ENCODE results near the gene MAN1C1.

Gene MAN1C1

DNA sequence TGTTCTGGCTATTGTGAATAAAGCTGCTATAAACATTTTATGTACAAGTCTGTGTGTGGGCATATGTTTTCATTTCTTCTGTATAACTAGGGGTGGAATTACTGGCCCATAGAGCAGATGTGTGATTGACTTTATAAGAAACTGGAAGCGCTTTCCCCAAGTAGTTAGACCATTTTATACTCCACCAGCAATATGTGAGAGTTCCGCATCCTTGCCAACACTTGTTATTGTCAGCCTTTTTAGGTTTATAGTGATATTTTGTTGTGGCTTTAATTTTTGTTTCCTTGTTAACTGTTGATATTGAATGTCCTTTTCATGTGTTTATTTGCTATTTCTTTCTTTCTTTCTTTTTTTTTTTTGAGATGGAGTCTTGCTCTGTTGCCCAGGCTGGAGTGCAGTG lies 9.4 kb downstream of the MAN1C1 start:
- no peak overlapping the region for H3K4me2 ChIP-seq (ENCODE audit: low read depth, low read length, poor library complexity, severe bottlenecking)
- TF ChIP-seq EZH2phosphoT487 (conservative IDR thresholded peaks at IDR 0.05; ENCODE audit: low read length): no peak
- TF ChIP-seq, protein P1, sequence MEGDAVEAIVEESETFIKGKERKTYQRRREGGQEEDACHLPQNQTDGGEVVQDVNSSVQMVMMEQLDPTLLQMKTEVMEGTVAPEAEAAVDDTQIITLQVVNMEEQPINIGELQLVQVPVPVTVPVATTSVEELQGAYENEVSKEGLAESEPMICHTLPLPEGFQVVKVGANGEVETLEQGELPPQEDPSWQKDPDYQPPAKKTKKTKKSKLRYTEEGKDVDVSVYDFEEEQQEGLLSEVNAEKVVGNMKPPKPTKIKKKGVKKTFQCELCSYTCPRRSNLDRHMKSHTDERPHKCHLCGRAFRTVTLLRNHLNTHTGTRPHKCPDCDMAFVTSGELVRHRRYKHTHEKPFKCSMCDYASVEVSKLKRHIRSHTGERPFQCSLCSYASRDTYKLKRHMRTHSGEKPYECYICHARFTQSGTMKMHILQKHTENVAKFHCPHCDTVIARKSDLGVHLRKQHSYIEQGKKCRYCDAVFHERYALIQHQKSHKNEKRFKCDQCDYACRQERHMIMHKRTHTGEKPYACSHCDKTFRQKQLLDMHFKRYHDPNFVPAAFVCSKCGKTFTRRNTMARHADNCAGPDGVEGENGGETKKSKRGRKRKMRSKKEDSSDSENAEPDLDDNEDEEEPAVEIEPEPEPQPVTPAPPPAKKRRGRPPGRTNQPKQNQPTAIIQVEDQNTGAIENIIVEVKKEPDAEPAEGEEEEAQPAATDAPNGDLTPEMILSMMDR (IDR thresholded peaks at IDR 0.05; ENCODE audit: insufficient read depth, low read length, poor library complexity, severe bottlenecking): no peak
- H3K9ac ChIP-seq (ENCODE audit: low read length): no peak overlapping the region
- H3K27ac ChIP-seq (ENCODE audit: low read depth, low read length): no peak overlapping the region
- H3K4me3 ChIP-seq (ENCODE audit: insufficient read depth, low read length, poor library complexity, severe bottlenecking): no peak overlapping the region
- 0 out of 2 replicates have a peak, but pooled peaks cover 3% of the 10 kb centered on the region for H3K27me3 ChIP-seq (ENCODE audit: low read length)
- H3K9me3 ChIP-seq (ENCODE audit: insufficient read depth, low read length): no peaks in the 10 kb centered on the region
- H2AFZ ChIP-seq (ENCODE audit: low read depth, low read length, severe bottlenecking): no peak overlapping the region
- no peaks in the 10 kb centered on the region for H4K20me1 ChIP-seq (ENCODE audit: low read depth, low read length)
- no peaks in the 10 kb centered on the region for H3K9me2 ChIP-seq (replicated peaks; ENCODE audit: insufficient read depth, low read length)
- H3K36me3 ChIP-seq (ENCODE audit: low read length): no peaks in the 10 kb centered on the region
- no peaks in the 10 kb centered on the region for H3K79me2 ChIP-seq (ENCODE audit: insufficient read depth, low read length)
- H3F3A ChIP-seq (ENCODE audit: insufficient read depth): no peaks in the 10 kb centered on the region

DNA sequence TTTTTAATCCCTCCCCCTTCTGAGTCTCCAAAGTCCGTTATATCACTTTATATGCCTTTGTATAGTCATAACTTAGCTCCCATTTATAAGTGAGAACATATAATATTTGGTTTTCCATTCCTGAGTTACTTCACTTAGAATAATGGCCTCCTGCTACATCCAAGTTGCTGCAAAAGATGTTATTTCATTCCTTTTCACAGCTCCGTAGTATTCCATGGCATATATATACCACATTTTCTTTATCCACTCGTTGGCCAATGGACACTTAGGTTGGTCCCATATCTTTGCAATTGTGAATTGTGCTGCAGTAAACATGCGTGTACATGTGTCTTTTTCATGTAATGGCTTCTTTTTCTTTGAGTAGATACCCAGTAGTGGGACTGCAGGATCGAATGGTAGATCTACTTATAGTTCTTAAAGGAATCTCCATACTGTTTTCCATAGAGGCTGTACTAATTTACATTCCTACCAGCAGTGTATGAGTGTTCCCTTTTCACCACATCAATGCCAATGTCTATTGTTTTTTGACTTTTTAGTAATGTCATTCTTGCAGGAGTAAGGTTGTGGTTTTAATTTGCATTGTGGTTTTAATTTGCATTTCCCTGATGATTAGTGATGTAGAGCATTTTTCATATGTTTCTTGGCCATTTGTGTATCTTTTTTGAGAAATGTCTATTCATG lies 12.3 kb downstream of the MAN1C1 start:
- Histone ChIP-seq H3K4me2 (ENCODE audit: low read depth, low read length, poor library complexity, severe bottlenecking) (no peak overlapping the region), H2AFZ (ENCODE audit: low read depth, low read length, severe bottlenecking) (no peak overlapping the region), H3K9me2 (replicated peaks; ENCODE audit: insufficient read depth, low read length) (no peaks in the 10 kb centered on the region), H3K9ac (ENCODE audit: low read length) (no peak overlapping the region), H3K27ac (ENCODE audit: low read depth, low read length) (no peak overlapping the region), H3K27me3 (ENCODE audit: low read length) (0 out of 2 replicates have a peak, but pooled peaks cover 3% of the 10 kb centered on the region), H3K79me2 (ENCODE audit: insufficient read depth, low read length) (no peaks in the 10 kb centered on the region), H3K9me3 (ENCODE audit: insufficient read depth, low read length) (no peaks in the 10 kb centered on the region), H4K20me1 (ENCODE audit: low read depth, low read length) (no peaks in the 10 kb centered on the region), H3F3A (ENCODE audit: insufficient read depth) (no peaks in the 10 kb centered on the region), H3K4me3 (ENCODE audit: insufficient read depth, low read length, poor library complexity, severe bottlenecking) (no peak overlapping the region), H3K36me3 (ENCODE audit: low read length) (no peaks in the 10 kb centered on the region)
- no peak for TF ChIP-seq EZH2phosphoT487 (conservative IDR thresholded peaks at IDR 0.05; ENCODE audit: low read length)
- TF ChIP-seq, protein P1 (IDR thresholded peaks at IDR 0.05; ENCODE audit: insufficient read depth, low read length, poor library complexity, severe bottlenecking): no peak

DNA sequence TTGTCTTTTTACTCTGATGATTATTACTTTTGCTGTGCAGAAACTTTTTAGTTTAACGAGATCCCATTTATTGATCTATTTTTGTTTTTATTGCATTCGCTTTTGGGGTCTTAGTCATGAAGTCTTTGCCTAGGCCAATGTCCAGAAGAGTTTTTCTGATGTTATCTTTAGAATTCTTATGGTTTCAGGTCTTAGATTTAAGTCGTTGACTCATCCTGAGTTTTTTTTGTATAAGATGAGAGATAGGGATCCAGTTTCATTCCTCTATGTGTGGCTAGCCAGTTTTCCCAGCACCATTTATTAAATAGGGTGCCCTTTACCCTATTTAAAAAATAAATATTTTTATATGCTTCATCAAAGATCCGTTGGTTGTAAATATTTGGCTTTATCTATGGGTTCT lies 13.2 kb downstream of the MAN1C1 start:
- no peaks in the 10 kb centered on the region for H3K9me2 ChIP-seq (replicated peaks; ENCODE audit: insufficient read depth, low read length)
- no peak overlapping the region for H3K4me2 ChIP-seq (ENCODE audit: low read depth, low read length, poor library complexity, severe bottlenecking)
- H3F3A ChIP-seq (ENCODE audit: insufficient read depth): no peaks in the 10 kb centered on the region
- no peak overlapping the region for H3K4me3 ChIP-seq (ENCODE audit: insufficient read depth, low read length, poor library complexity, severe bottlenecking)
- no peak overlapping the region for H3K27ac ChIP-seq (ENCODE audit: low read depth, low read length)
- H3K79me2 ChIP-seq (ENCODE audit: insufficient read depth, low read length): no peaks in the 10 kb centered on the region
- no peak overlapping the region for H2AFZ ChIP-seq (ENCODE audit: low read depth, low read length, severe bottlenecking)
- no peaks in the 10 kb centered on the region for H3K9me3 ChIP-seq (ENCODE audit: insufficient read depth, low read length)
- no peaks in the 10 kb centered on the region for H4K20me1 ChIP-seq (ENCODE audit: low read depth, low read length)
- H3K36me3 ChIP-seq (ENCODE audit: low read length): no peaks in the 10 kb centered on the region
- H3K9ac ChIP-seq (ENCODE audit: low read length): no peak overlapping the region
- TF ChIP-seq EZH2phosphoT487 (conservative IDR thresholded peaks at IDR 0.05; ENCODE audit: low read length): no peak
- TF ChIP-seq, protein P1 (IDR thresholded peaks at IDR 0.05; ENCODE audit: insufficient read depth, low read length, poor library complexity, severe bottlenecking): no peak
- 0 out of 2 replicates have a peak, but pooled peaks cover 3% of the 10 kb centered on the region for H3K27me3 ChIP-seq (ENCODE audit: low read length)
